Activated CD4-positive, alpha-beta T cell treated with anti-CD3 and anti-CD28 coated beads for 48 hours (primary cell): ENCODE data around the gene CCT5.
"Not testable (repeated sequence)": the region's sequence is repeated elsewhere in the genome, so short reads cannot be mapped to it uniquely, and the experiment has no call there.

Experiments
- DNase-seq: peaks from one replicate; pipeline ENCODE4 v3.0.0-alpha.2; 2020

Gene CCT5

DNA sequence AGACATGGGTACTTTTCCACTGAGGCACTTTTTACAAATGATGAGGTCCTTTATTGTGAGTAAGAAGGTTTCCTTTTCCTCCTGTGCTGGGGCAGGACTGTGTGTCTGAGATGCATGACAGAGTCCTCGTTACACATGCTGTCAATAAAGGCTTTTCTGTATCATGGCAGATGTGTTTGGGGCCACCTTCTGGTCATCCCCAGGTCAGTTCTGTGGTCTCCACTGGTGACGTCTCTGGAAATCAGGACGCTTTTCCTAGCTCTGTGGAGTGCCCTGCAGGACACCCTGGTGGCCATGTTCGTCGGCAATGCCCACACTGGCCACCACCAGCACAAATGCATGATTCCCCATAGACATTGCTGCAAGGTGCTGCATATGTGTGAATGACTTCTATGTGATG is 54.9 kb downstream of the CCT5 start:
- DNase-seq: no peak

DNA sequence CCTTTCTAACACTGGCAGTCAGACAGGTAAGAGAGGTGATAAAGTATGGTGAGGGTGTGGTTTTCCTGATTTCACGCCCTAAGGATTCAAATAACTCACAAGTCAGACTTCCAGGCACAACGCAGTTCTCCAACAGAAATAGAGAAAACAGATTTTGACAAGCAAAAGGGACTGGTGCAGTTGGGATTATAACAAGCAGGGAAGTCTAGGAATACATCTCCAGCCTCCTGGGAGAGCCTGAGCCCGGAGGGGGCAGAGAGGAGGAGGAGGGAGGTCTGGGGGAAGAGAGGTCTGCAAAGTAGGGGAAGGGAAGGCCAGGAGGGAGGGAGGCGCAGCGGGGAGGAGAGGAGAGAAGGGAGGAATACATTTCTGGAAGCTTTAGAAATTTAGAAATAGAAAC is 56.0 kb downstream of the CCT5 start:
- no peak for DNase-seq

DNA sequence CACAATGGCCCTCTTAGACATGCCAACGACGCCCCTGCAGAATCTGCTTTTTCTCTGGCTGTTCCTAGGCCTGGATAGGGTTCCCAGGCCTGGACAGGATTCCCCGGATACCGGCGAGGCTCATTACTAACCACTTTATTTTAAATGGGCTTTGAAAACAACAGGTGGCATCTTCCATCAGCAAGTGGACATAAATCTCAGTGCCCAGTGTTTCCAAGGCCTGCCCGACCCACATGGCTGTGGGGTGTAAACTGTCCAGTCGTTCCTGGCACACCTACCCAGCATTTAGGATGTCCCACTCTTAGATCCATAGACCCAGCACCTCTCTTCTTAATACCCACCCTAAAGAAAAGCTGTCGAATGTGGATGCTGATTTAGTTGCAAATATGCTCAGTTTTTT is 56.7 kb downstream of the CCT5 start:
- DNase-seq: no peak

DNA sequence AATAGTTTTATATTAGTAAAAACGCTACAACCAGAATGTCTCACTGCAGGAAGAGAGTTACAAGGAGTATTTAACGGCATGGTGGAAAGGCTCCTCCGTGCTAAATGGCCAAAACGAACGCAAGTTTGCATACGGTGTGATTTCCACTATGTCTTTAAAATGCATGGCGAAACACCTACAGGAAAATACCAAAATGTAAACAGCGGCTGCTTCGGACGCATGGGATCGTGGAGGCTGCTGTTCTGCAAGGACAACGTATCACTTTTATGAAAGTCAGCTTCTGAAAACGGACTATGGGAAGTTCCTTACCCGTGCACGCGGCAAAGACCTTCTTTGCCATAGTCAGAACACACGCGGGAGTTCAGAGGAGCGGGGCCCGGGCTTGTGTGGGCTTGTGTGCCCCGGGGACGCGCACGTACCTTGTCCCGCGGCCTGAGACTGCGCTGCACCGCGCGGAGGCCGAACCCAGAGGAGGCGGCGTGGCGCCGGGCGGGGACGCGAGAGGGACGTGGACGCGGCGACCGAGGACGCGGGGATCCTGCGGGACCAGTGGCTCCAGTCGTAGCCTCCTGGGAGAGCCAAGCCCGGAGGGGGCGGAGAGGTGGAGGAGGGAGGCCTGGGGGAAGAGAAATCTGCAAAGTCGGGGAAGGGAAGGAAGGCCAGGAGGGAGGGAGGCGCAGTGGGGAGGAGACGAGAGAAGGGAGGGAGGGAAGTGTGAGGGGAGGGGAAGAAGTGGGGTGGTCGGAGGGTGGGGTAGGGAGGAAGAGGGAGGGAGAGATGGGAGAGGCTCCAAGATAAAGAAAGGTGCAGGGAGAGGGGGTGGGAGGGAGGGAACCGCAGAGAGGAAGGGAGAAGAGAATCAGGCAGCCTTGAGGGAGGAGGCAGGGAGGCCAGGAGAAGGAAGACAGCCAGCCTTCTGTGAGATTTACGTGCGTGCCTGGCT is 57.4 kb downstream of the CCT5 start, which contains the start of gene CMBL:
Gene CMBL (minus strand): TSS at position 697 of the 943 bp plus-strand sequence. CDS start 17,140 bp downstream, outside the sequence.
- DNase-seq: peak; percentile 44

DNA sequence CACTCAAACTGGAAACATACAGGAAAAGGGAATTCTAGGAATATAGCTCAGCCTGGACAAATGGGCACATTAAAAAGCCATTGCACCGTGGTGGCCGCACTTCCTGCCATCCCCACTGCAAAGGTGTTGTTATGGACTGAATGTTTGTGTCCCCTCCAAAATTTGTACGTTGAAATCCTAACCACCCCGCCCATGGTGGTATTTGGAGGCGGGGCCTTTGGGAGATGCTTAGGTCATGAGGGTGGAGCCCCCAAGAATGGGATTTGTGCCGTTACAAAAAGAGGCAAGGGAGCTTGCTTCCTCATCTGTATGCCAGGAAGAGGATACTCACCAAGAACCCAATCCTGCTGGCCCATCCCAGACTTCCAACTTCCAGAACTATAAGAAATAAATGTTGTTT is 58.8 kb downstream of the CCT5 start:
- DNase-seq: no peak

DNA sequence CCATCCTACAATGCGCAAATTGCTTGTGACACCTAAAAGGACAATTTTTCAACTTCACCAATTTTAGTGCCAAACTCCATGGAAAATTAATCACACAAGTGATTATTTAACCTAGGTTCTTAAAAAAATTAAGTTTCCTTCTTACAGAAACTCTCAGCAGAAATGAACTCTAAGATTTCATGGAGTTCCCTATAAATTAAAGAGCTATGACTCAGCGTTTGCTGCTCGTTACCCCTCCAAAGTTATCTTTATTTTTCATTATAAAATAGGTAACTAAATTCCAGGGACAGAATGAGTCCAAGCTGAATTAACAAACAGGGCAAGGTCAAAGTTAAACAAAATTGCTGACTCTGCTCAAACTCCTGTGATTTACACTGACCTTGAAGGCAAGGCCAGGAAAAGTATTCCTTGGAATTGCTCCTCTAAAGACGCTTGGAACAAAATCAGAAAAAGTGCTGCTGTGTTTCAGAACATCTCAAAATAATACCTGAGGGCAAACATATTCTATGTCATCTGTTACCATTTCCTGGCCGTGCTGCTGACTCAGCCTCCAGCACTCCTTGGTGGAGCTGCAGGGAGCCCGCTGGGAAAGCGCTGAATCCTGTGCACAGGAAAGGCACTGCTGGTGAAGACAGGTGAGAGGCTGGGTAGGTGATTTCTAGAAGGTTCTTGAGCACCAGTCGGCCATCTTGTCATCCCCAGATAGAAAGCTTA is 60.1 kb downstream of the CCT5 start:
- no peak for DNase-seq

DNA sequence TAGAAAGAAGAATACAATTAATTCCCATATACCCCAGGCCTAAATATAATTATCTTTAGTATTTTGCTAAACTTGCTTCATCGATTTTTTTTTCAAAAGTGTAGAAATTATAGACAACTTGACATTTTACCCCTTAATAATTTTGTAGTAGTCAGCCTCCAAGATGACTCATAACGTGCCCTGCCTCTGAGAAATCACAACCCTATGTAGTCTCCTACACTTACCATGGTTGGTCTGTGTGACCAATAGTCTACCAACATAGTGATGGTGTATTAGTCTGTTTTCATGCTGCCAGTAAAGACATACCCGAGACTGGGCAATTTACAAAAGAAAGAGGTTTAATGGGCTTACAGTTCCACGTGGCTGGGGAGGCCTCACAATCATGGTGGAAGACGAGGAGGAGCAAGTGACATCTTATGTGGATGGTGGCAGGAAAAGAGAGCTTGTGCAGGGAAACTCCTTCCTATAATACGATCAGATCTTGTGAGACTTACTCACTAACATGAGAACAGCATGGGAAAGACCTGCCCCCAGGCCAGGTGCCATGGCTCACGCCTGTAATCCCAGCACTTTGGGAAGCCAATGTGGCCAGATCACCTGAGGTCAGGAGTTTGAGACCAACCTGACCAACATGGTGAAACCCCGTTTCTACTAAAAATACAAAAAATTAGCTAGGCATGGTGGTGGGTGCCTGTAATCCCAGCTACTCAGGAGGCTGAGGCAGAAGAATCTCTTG is 60.9 kb downstream of the CCT5 start:
- DNase-seq: not testable (repeated sequence)

DNA sequence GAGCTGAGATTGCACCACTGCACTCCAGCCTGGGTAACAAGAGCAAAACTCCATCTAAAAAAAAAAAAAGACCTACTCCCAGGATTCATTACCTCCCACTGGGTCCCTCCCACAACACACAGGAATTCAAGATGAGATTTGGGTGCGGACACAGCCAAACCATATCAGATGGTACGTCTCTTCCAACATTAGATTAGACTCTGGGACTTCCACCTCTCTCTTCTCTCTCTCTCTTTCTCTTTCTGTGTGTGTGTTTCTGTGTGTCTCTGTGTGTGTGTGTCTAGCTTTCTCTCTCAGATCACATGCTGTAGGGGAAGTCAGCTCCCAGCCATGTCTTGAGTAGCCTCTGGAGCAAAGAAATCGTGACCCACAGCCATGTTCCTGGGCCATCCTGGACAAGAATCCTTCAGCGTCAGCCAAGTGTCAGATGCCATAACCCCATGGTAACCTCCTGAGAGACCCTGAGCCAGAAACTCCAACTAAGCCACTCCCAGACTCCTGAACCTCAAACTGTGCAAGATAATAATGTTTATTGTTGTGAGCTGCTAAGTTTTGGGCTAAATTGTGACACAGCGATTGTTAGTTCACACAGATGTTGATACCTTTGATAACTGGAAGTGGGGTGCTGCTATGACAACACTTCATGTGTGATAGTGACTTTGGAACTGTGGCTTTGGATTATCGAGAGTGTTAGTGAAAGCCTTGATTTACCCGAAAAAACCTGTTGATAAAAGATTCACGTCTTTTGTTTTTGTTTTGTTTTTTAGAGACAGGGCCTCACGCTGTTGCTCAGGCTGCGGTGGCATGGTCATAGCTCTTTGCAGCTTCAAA is 61.7 kb downstream of the CCT5 start:
- DNase-seq: no peak

DNA sequence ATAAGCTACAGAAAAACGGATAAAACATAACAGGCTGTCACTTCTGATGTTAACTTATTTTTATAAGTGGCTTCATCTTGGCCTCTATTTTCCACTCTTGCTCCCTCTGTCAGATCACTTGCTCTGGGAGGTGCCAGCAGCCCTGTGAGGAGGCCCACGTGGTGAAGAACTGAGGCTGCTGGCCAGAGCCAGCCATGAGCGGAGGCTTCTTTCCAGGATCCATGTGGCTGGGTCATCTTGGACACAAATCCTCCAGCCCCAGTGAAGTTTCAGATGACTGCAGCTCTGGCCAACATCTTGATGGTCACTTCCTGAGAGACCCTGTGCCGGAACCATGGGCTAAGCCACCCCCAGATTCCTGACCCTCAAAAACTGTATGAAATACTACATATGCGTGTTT is 65.1 kb downstream of the CCT5 start:
- no peak for DNase-seq
